Endothelial cell of umbilical vein (primary cell): Measurements from ENCODE around the gene LMAN2. TPM values are rescaled to one million over a fixed set of nuclear protein-coding genes. Genes with fewer than 3 reads are reported as not detected.

Source experiments
- BruUV-seq: library from RNA; stranded (reverse); fragments of 400-500 nt; replicated peaks from 2 replicates; lab custom pipeline; 2021; lab: Mats Ljungman, UMichigan
- CTCF ChIA-PET: fragments of 300-600, 350-600 bp; sonication (Branson Sonifier 250); formaldehyde crosslinking; loops from one replicate; lab custom pipeline; 2021; ENCODE audit warnings: antibody characterized with exemption, inconsistent platforms; lab: Charles Lee
- POLR2A ChIA-PET: fragments of 300-600, 350-600 bp; sonication (Branson Sonifier 250); formaldehyde crosslinking; loops from one replicate; lab custom pipeline; 2021; ENCODE audit warnings: antibody characterized with exemption, inconsistent platforms; lab: Charles Lee
- DNase-seq: peaks from one replicate; pipeline ENCODE4 v3.0.0-alpha.2; 2011; ENCODE audit warnings: low read depth, low spot score
- FAIRE-seq: peaks from 2 replicates; lab custom pipeline; 2011; peaks lifted over from hg19 to GRCh38; lab: Jason Lieb, UNC
- H2AFZ ChIP-seq: 2 replicates; pipeline ENCODE4 v1.6.0; 2012; ENCODE audit warnings: low read depth, low read length, control low read depth, inconsistent platforms
- H3K27ac ChIP-seq: 2 replicates; pipeline ENCODE4 v1.5.1; 2011; ENCODE audit warnings: low read depth, mild to moderate bottlenecking, control low read depth, low read length, moderate library complexity; ENCODE audit not compliant: insufficient read depth
- H3K27me3 ChIP-seq, 2 experiments: 2 replicates each; pipeline versions ENCODE4 v1.6.0 to v1.6.1; 2011; ENCODE audit warnings: low read length in 2 of 2, mixed read lengths in 1 of 2; ENCODE audit not compliant: control insufficient read depth in 2 of 2, insufficient read depth in 2 of 2
- H3K36me3 ChIP-seq, 2 experiments: 2 replicates in 1 of 2; 3 replicates in 1 of 2; pipeline ENCODE4 v1.5.1; 2011; ENCODE audit warnings: low read length in 2 of 2, mild to moderate bottlenecking in 1 of 2, moderate library complexity in 1 of 2; ENCODE audit not compliant: control insufficient read depth in 2 of 2, insufficient read depth in 2 of 2; ENCODE audit errors: extremely low read depth in 1 of 2
- H3K4me1 ChIP-seq: 3 replicates; pipeline ENCODE4 v1.5.1; 2011; ENCODE audit warnings: mild to moderate bottlenecking, low read length; ENCODE audit not compliant: control insufficient read depth, insufficient read depth; ENCODE audit errors: extremely low read depth
- H3K4me2 ChIP-seq: 2 replicates; pipeline ENCODE4 v1.6.1; 2011; ENCODE audit warnings: low read length, control low read depth, mixed read lengths; ENCODE audit not compliant: insufficient read depth
- H3K4me3 ChIP-seq, 3 experiments: fragments of 200-600 bp in 1 of 3; sonication (generic), shearing (Covaris generic) in 1 of 3; replicated peaks in 1 of 3; 2 replicates each; pipeline ENCODE4 v1.5.1; 2011 to 2016; ENCODE audit warnings: control low read depth in 3 of 3, low read length in 3 of 3, mild to moderate bottlenecking in 2 of 3, inconsistent platforms in 1 of 3, low read depth in 1 of 3, moderate library complexity in 1 of 3; ENCODE audit not compliant: insufficient read depth in 1 of 3
- H3K79me2 ChIP-seq: 2 replicates; pipeline ENCODE4 v1.6.0; 2012; ENCODE audit warnings: low read length, inconsistent platforms; ENCODE audit not compliant: control insufficient read depth, insufficient read depth
- H3K9ac ChIP-seq: replicated peaks from 2 replicates; pipeline ENCODE3; 2011; ENCODE audit warnings: low read length, control low read depth; ENCODE audit not compliant: insufficient read depth; ENCODE audit errors: extremely low read depth
- H3K9me1 ChIP-seq: replicated peaks from 3 replicates; pipeline ENCODE4 v1.6.0; 2011; ENCODE audit warnings: mild to moderate bottlenecking, low read length; ENCODE audit not compliant: control insufficient read depth, insufficient read depth; ENCODE audit errors: extremely low read depth
- H3K9me3 ChIP-seq: replicated peaks from 2 replicates; pipeline ENCODE4 v1.5.1; 2012; ENCODE audit warnings: low read length, inconsistent platforms; ENCODE audit not compliant: control insufficient read depth, insufficient read depth
- H4K20me1 ChIP-seq: replicated peaks from 2 replicates; pipeline ENCODE3; 2011; ENCODE audit warnings: mild to moderate bottlenecking, low read length; ENCODE audit not compliant: control insufficient read depth, insufficient read depth; ENCODE audit errors: extremely low read depth
- CTCF ChIP-seq, 2 donors: IDR thresholded peaks; 1 replicate in 1 of 2; 2 replicates in 1 of 2; pipeline ENCODE4 v1.5.1; 2011; ENCODE audit warnings: low read length in 2 of 2, mild to moderate bottlenecking in 2 of 2, moderate library complexity in 2 of 2, control low read depth in 1 of 2, inconsistent platforms in 1 of 2, low read depth in 1 of 2; ENCODE audit not compliant: insufficient read depth in 1 of 2; ENCODE audit errors: extremely low read depth in 1 of 2
- EZH2 ChIP-seq: IDR thresholded peaks from 2 replicates; pipeline ENCODE4 v1.6.1; 2012; ENCODE audit warnings: borderline replicate concordance, low read depth, mild to moderate bottlenecking, moderate library complexity, low read length, inconsistent platforms; ENCODE audit not compliant: severe bottlenecking
- GATA2 ChIP-seq: IDR thresholded peaks from 2 replicates; pipeline ENCODE4 v1.7.0; 2011; ENCODE audit warnings: low read depth, mild to moderate bottlenecking, moderate library complexity, mixed read lengths, low read length; ENCODE audit not compliant: insufficient read length, insufficient read depth
- POLR2A ChIP-seq: IDR thresholded peaks from 2 replicates; pipeline ENCODE4 v1.6.1; 2012; ENCODE audit warnings: low read depth, mild to moderate bottlenecking, control low read depth, low read length
- POLR2AphosphoS5 ChIP-seq: IDR thresholded peaks from 2 replicates; pipeline ENCODE4 v1.6.1; 2012; ENCODE audit warnings: low read depth, mild to moderate bottlenecking, control low read depth, low read length, moderate library complexity; ENCODE audit not compliant: insufficient read depth
- dilution Hi-C: fragments of 300-500 bp; cut with MboI; formaldehyde crosslinking; loops from one replicate; pipeline ENCODE4 v1.15.0; 2019; ENCODE audit warnings: low sequenced_read_pairs; ENCODE audit not compliant: extremely low pct_ligation_motif_present
- intact Hi-C: fragments of 100-400 bp; cut with micrococcal nuclease; formaldehyde crosslinking; loops from one replicate; pipeline ENCODE4 v1.10.0; 2022
- polyA plus RNA-seq, 4 experiments: library from polyadenylated mRNA; depleted of rRNA in 3 of 4; stranded (reverse) in 3 of 4; unstranded in 1 of 4; fragments of >200 nt; gene quantifications; 2 replicates each; pipeline versions ENCODE4 v1.2.1 to v1.2.3, GENCODE V29; 2011 to 2012; ENCODE audit warnings: missing spikeins in 1 of 4
- total RNA-seq: library from RNA; stranded (reverse); gene quantifications from 2 replicates; pipeline ENCODE4 v1.2.3, GENCODE V29; 2021

LMAN2 gene
- total and polyA plus RNA-seq, 2 donors (not counting 3 experiments of a cell fraction or from before 2014, with no cell fraction given): 151 to 370 TPM

- DNase-seq: no peak
- ChIA-PET POLR2A (no interaction called here), CTCF (interaction anchor here (0.6 to 3.4 kb wide), 17 partner anchors 9 to 198 kb away, joined by 3 to 45 read pairs (median 6); partner anchors contain the start of gene LMAN2)
- intact Hi-C loops: loop anchor here (2.0 kb wide), 2 partner anchors 146 to 194 kb away; no protein-coding TSS in a partner anchor
- H3K79me2 ChIP-seq: peaks cover 34% of the 10 kb centered on the region
- no peak overlapping the region for H3K4me2 ChIP-seq
- H2AFZ ChIP-seq: no peak overlapping the region
- H3K9ac ChIP-seq: no peak overlapping the region
- no peak overlapping the region for H3K27ac ChIP-seq
- H3K9me3 ChIP-seq: no peaks in the 10 kb centered on the region
- no peaks in the 10 kb centered on the region for H3K27me3 ChIP-seq
- FAIRE-seq: no peak
- peaks cover 0 to 13% of the 10 kb centered on the region in 2 experiments for H3K36me3 ChIP-seq
- TF ChIP-seq POLR2A (no peak), GATA2 (no peak)
- peaks cover 32% of the 10 kb centered on the region for H3K4me1 ChIP-seq
- dilution Hi-C loops: no loop called here
- BruUV-seq: no TSS peak
- H4K20me1 ChIP-seq: no peaks in the 10 kb centered on the region
- H3K9me1 ChIP-seq: no peaks in the 10 kb centered on the region
- no peak overlapping the region for H3K4me3 ChIP-seq
Observed at GRCh38 chr5:177308740-177309139, 42.7 kb downstream of the LMAN2 start.

GRCh38 chr5:177307544-177308363 lies 43.7 kb downstream of the LMAN2 start:
- no peak overlapping the region for H3K9ac ChIP-seq
- H3K79me2 ChIP-seq: peaks cover 40% of the 10 kb centered on the region
- POLR2A ChIA-PET: no interaction called here
- no peak overlapping the region for H3K4me3 ChIP-seq
- H3K9me1 ChIP-seq: no peaks in the 10 kb centered on the region
- TF ChIP-seq POLR2AphosphoS5 (no peak), CTCF (IDR thresholded peaks at IDR 0.05; ENCODE audit: extremely low read depth in 1 of 2, insufficient read depth in 1 of 2, low read depth in 1 of 2, low read length in 2 of 2) (no peak), EZH2 (no peak)
- BruUV-seq: no TSS peak
- CTCF ChIA-PET: interaction anchor here (0.9 to 3.4 kb wide), 7 partner anchors 12 to 194 kb away, joined by 3 to 45 read pairs (median 19); no protein-coding TSS in a partner anchor
- H3K4me1 ChIP-seq: peaks cover 30% of the 10 kb centered on the region
- DNase-seq: no peak
- peaks cover 0 to 13% of the 10 kb centered on the region in 2 experiments for H3K36me3 ChIP-seq
- H4K20me1 ChIP-seq: no peaks in the 10 kb centered on the region
- no peaks in the 10 kb centered on the region for H3K27me3 ChIP-seq
- no peak overlapping the region for H3K4me2 ChIP-seq
- intact Hi-C loops (loop anchor here (2.0 kb wide), 2 partner anchors 147 to 193 kb away; no protein-coding TSS in a partner anchor), dilution Hi-C loops (no loop called here)
- no peak for FAIRE-seq
- H3K27ac ChIP-seq: no peak overlapping the region
- no peak overlapping the region for H2AFZ ChIP-seq
- no peaks in the 10 kb centered on the region for H3K9me3 ChIP-seq
